H9 (cell line): ENCODE data around the gene MYLK. TPM values are rescaled to one million over a fixed set of nuclear protein-coding genes. Genes with fewer than 3 reads are reported as not detected.

Experiments
- DNase-seq: peaks from one replicate; pipeline ENCODE4 v3.0.0-alpha.2; 2017
- H2AFZ ChIP-seq: one replicate; pipeline ENCODE4 v1.6.1; 2013; ENCODE audit warnings: mild to moderate bottlenecking, low read length, control low read depth, moderate library complexity
- H2AK5ac ChIP-seq: 2 replicates; pipeline ENCODE4 v1.6.1; 2013; ENCODE audit warnings: low read length, control low read depth, mixed read lengths; ENCODE audit not compliant: insufficient read length
- H2BK120ac ChIP-seq: one replicate; pipeline ENCODE4 v1.6.1; 2013; ENCODE audit warnings: low read depth, mild to moderate bottlenecking, low read length, control low read depth, inconsistent platforms; ENCODE audit not compliant: poor library complexity, severe bottlenecking
- H2BK12ac ChIP-seq: 2 replicates; pipeline ENCODE4 v1.6.1; 2013; ENCODE audit warnings: low read length, control low read depth, mixed read lengths, low read depth; ENCODE audit not compliant: insufficient read length
- H2BK15ac ChIP-seq: 2 replicates; pipeline ENCODE4 v1.6.1; 2013; ENCODE audit warnings: low read depth, low read length, control low read depth
- H2BK20ac ChIP-seq: one replicate; pipeline ENCODE4 v1.6.1; 2013; ENCODE audit warnings: low read depth, mild to moderate bottlenecking, low read length, control low read depth, inconsistent platforms; ENCODE audit not compliant: poor library complexity, severe bottlenecking
- H2BK5ac ChIP-seq: 2 replicates; pipeline ENCODE4 v1.6.1; 2013; ENCODE audit warnings: low read length, control low read depth, mixed read lengths; ENCODE audit not compliant: insufficient read length
- H3K14ac ChIP-seq: 2 replicates; pipeline ENCODE4 v1.6.1; 2013; ENCODE audit warnings: low read length, control low read depth; ENCODE audit not compliant: insufficient read depth
- H3K18ac ChIP-seq: 2 replicates; pipeline ENCODE4 v1.6.1; 2013; ENCODE audit warnings: low read depth, mild to moderate bottlenecking, mixed read lengths, low read length, control low read depth; ENCODE audit not compliant: insufficient read length
- H3K23ac ChIP-seq: 2 replicates; pipeline ENCODE4 v1.6.1; 2013; ENCODE audit warnings: low read length, control low read depth, mixed read lengths, low read depth; ENCODE audit not compliant: insufficient read length
- H3K23me2 ChIP-seq: 2 replicates; pipeline ENCODE4 v1.6.1; 2013; ENCODE audit warnings: low read depth, mild to moderate bottlenecking, mixed read lengths, low read length, control low read depth; ENCODE audit not compliant: insufficient read length, poor library complexity, severe bottlenecking
- H3K27ac ChIP-seq: 2 replicates; pipeline ENCODE4 v1.5.1; 2013; ENCODE audit warnings: low read length, control low read depth, mixed read lengths, low read depth; ENCODE audit not compliant: insufficient read length
- H3K27me3 ChIP-seq: 2 replicates; pipeline ENCODE4 v1.6.1; 2013; ENCODE audit warnings: low read length, control low read depth, inconsistent platforms; ENCODE audit not compliant: insufficient read depth
- H3K4ac ChIP-seq: 2 replicates; pipeline ENCODE4 v1.6.1; 2013; ENCODE audit warnings: low read depth, mild to moderate bottlenecking, control low read depth, inconsistent platforms, low read length, moderate library complexity
- H3K4me1 ChIP-seq: 2 replicates; pipeline ENCODE4 v1.6.1; 2013; ENCODE audit warnings: low read length, control low read depth, inconsistent platforms; ENCODE audit not compliant: insufficient read depth
- H3K4me2 ChIP-seq: 2 replicates; pipeline ENCODE4 v1.6.1; 2013; ENCODE audit warnings: low read length, control low read depth, mixed read lengths; ENCODE audit not compliant: insufficient read length, insufficient read depth
- H3K56ac ChIP-seq: 2 replicates; pipeline ENCODE4 v1.6.1; 2013; ENCODE audit warnings: low read depth, mild to moderate bottlenecking, mixed read lengths, low read length, control low read depth; ENCODE audit not compliant: insufficient read length
- H3K79me1 ChIP-seq: 2 replicates; pipeline ENCODE4 v1.6.1; 2013; ENCODE audit warnings: low read depth, mild to moderate bottlenecking, moderate library complexity, low read length, control low read depth, inconsistent platforms; ENCODE audit not compliant: insufficient read depth, poor library complexity, severe bottlenecking
- H3K79me2 ChIP-seq: 2 replicates; pipeline ENCODE4 v1.6.1; 2013; ENCODE audit warnings: low read length, control low read depth, inconsistent platforms; ENCODE audit not compliant: insufficient read depth
- H3K9ac ChIP-seq: 2 replicates; pipeline ENCODE4 v1.6.1; 2013; ENCODE audit warnings: low read length, control low read depth, mixed read lengths; ENCODE audit not compliant: insufficient read length; ENCODE audit errors: extremely low read depth
- H3K9me3 ChIP-seq: one replicate; pipeline ENCODE4 v1.6.1; 2013; ENCODE audit warnings: low read depth, low read length, inconsistent platforms; ENCODE audit not compliant: control insufficient read depth
- H3T11ph ChIP-seq: one replicate; pipeline ENCODE4 v1.6.1; 2013; ENCODE audit warnings: mild to moderate bottlenecking, low read length, control low read depth, inconsistent platforms
- H4K20me1 ChIP-seq: one replicate; pipeline ENCODE4 v1.6.1; 2013; ENCODE audit not compliant: control insufficient read depth, insufficient read length, insufficient read depth
- H4K5ac ChIP-seq: 2 replicates; pipeline ENCODE4 v1.6.1; 2013; ENCODE audit warnings: low read depth, mild to moderate bottlenecking, mixed read lengths, low read length, control low read depth; ENCODE audit not compliant: insufficient read length
- H4K8ac ChIP-seq: replicated peaks from 2 replicates; pipeline ENCODE4 v1.6.1; 2013; ENCODE audit warnings: low read length, control low read depth, mixed read lengths, low read depth; ENCODE audit not compliant: insufficient read length
- H4K91ac ChIP-seq: 2 replicates; pipeline ENCODE4 v1.6.1; 2013; ENCODE audit warnings: low read depth, mild to moderate bottlenecking, moderate library complexity, mixed read lengths, low read length, control low read depth; ENCODE audit not compliant: insufficient read length
- H3K27ac Mint-ChIP-seq, 3 experiments: 2 replicates in 2 of 3; 3 replicates in 1 of 3; pipeline ENCODE4 v1.8.0; 2020 to 2021; ENCODE audit warnings: mixed read lengths in 3 of 3, mild to moderate bottlenecking in 1 of 3, moderate library complexity in 1 of 3
- H3K27me3 Mint-ChIP-seq: 2 replicates; pipeline ENCODE4 v1.8.0; 2021; ENCODE audit warnings: low read depth, mild to moderate bottlenecking, moderate library complexity, mixed read lengths
- H3K36me3 Mint-ChIP-seq, 3 experiments: 2 replicates in 2 of 3; 3 replicates in 1 of 3; pipeline ENCODE4 v1.8.0; 2020 to 2021; ENCODE audit warnings: low read depth in 3 of 3, mixed read lengths in 3 of 3; ENCODE audit not compliant: insufficient read depth in 1 of 3
- H3K4me1 Mint-ChIP-seq, 2 experiments: 2 replicates each; pipeline ENCODE4 v1.8.0; 2020; ENCODE audit warnings: mixed read lengths in 2 of 2
- H3K4me3 Mint-ChIP-seq, 2 experiments: 2 replicates in 1 of 2; 3 replicates in 1 of 2; pipeline ENCODE4 v1.8.0; 2020 to 2021; ENCODE audit warnings: mild to moderate bottlenecking in 2 of 2, mixed read lengths in 2 of 2, moderate library complexity in 1 of 2
- H3K9me3 Mint-ChIP-seq, 2 experiments: 2 replicates in 1 of 2; 3 replicates in 1 of 2; pipeline ENCODE4 v1.8.0; 2020; ENCODE audit warnings: mild to moderate bottlenecking in 2 of 2, mixed read lengths in 2 of 2, moderate library complexity in 1 of 2
- whole genome bisulfite sequencing: extraction: QIAGEN DNeasy Blood & Tissue Kit; methylation state at CpG from one replicate; pipeline ENCODE4 v1.1.7; 2013; ENCODE audit warnings: missing lambda C conversion rate, low lambda C conversion rate, mixed read lengths; ENCODE audit not compliant: insufficient read length; ENCODE audit errors: extremely low coverage; 5-methylcytosine and 5-hydroxymethylcytosine counted together
- total RNA-seq: library from RNA; stranded (reverse); gene quantifications from 2 replicates; pipeline ENCODE4 v1.2.1, GENCODE V29; 2021
- TF ChIP-seq, protein P1 (sequence below): fragments of 200-600 bp; sonication (generic); conservative IDR thresholded peaks from 3 replicates; pipeline ENCODE4 v1.8.0; 2021; ENCODE audit warnings: antibody characterized with exemption, mild to moderate bottlenecking

The MYLK gene
- total RNA-seq, 1 experiment from 2014 or later: 10.1 TPM

DNA sequence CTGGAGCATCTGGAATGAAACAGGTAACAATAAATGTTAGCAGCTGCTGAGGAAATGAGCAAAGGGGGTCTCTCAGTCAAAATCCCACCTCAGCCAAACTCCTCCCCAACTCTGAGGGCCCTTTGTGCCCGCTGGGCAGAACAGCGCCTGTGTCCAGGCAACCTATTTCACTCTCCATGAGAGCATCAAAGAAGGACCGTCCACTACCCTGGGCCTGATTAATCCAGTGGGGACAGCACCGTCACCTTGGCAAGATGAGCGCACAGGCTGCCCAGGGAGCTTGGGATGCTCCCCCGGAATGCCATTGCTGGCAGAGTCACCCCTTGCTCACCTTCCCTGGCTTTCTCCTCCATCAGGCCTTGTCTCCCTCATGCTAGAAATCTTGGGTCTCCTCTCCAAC is 201.8 kb downstream of the MYLK start:
- no peaks in the 10 kb centered on the region for H3K79me1 ChIP-seq
- no peaks in the 10 kb centered on the region for H4K20me1 ChIP-seq
- H4K5ac ChIP-seq: no peak overlapping the region
- H3K4me1 ChIP-seq: peaks cover 3% of the 10 kb centered on the region; the same call in 1 of the 2 replicates
- H3K27me3 ChIP-seq: no peaks in the 10 kb centered on the region
- no peak overlapping the region for H3K56ac ChIP-seq
- Mint-ChIP-seq H3K27ac (peak overlapping the region in 1 of 3 experiments; percentile 36; a peak in 1 of 7 replicates), H3K9me3 (no peaks in the 10 kb centered on the region), H3K4me1 (peaks cover 4 to 15% of the 10 kb centered on the region in 2 experiments), H3K4me3 (no peak overlapping the region), H3K36me3 (peaks cover 3 to 9% (median 5%) of the 10 kb centered on the region in 3 experiments; a peak in 2 of 7 replicates), H3K27me3 (no peaks in the 10 kb centered on the region; the same call in 1 of the 2 replicates)
- no peak overlapping the region for H3K4me2 ChIP-seq
- no peak overlapping the region for H3K4ac ChIP-seq
- H2BK120ac ChIP-seq: no peak overlapping the region
- H3K23ac ChIP-seq: no peak overlapping the region
- no peak overlapping the region for H2BK15ac ChIP-seq
- no peak for DNase-seq
- H3K14ac ChIP-seq: no peak overlapping the region; the same call in 1 of the 2 replicates
- H2AK5ac ChIP-seq: no peak overlapping the region
- H3K23me2 ChIP-seq: no peaks in the 10 kb centered on the region
- no peak overlapping the region for H3K27ac ChIP-seq
- H3K9me3 ChIP-seq: no peaks in the 10 kb centered on the region
- no peak overlapping the region for H2AFZ ChIP-seq
- WGBS: no CpG with 5 or more reads among the region's 6 CpGs
- no peak overlapping the region for H3T11ph ChIP-seq
- H2BK20ac ChIP-seq: no peak overlapping the region
- TF ChIP-seq, protein P1, sequence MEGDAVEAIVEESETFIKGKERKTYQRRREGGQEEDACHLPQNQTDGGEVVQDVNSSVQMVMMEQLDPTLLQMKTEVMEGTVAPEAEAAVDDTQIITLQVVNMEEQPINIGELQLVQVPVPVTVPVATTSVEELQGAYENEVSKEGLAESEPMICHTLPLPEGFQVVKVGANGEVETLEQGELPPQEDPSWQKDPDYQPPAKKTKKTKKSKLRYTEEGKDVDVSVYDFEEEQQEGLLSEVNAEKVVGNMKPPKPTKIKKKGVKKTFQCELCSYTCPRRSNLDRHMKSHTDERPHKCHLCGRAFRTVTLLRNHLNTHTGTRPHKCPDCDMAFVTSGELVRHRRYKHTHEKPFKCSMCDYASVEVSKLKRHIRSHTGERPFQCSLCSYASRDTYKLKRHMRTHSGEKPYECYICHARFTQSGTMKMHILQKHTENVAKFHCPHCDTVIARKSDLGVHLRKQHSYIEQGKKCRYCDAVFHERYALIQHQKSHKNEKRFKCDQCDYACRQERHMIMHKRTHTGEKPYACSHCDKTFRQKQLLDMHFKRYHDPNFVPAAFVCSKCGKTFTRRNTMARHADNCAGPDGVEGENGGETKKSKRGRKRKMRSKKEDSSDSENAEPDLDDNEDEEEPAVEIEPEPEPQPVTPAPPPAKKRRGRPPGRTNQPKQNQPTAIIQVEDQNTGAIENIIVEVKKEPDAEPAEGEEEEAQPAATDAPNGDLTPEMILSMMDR: no peak
- H4K91ac ChIP-seq: no peak overlapping the region
- H2BK12ac ChIP-seq: no peak overlapping the region
- H3K9ac ChIP-seq: no peak overlapping the region
- H2BK5ac ChIP-seq: no peak overlapping the region
- no peak overlapping the region for H4K8ac ChIP-seq
- H3K79me2 ChIP-seq: no peaks in the 10 kb centered on the region
- no peak overlapping the region for H3K18ac ChIP-seq
